ENCODE data around the gene BBC3. TPM values are rescaled to one million over a fixed set of nuclear protein-coding genes. Genes with fewer than 3 reads are reported as not detected.
A peak's percentile ranks its signal among the peaks of the same experiment; 100 is the strongest.

The BBC3 gene
- total RNA-seq, 4 donors from 2014 or later, result 4.1 to 10.0 (median 5.5) TPM

GRCh38 chr19:47228168-47228936, 2.6 kb downstream of the BBC3 start:
- TF ChIP-seq POLR2A (IDR thresholded peaks at IDR 0.05), result no peak
- TF ChIP-seq CTCF (IDR thresholded peaks at IDR 0.05), result no peak
- H3K36me3 ChIP-seq, result no peaks in the 10 kb centered on the region
- DNase-seq, result peak; percentile 70 to 79 (median 72)
- no peaks in the 10 kb centered on the region for H3K27me3 ChIP-seq
- no peaks in the 10 kb centered on the region for H3K9me3 ChIP-seq
- H3K27ac ChIP-seq, result peak overlapping the region; percentile 97 to 100 (median 99)
- H3K4me3 ChIP-seq, result peak overlapping the region; percentile 47 to 96 (median 80)
- peaks cover 4 to 55% (median 32%) of the 10 kb centered on the region in 4 donors for H3K4me1 ChIP-seq

DNA sequence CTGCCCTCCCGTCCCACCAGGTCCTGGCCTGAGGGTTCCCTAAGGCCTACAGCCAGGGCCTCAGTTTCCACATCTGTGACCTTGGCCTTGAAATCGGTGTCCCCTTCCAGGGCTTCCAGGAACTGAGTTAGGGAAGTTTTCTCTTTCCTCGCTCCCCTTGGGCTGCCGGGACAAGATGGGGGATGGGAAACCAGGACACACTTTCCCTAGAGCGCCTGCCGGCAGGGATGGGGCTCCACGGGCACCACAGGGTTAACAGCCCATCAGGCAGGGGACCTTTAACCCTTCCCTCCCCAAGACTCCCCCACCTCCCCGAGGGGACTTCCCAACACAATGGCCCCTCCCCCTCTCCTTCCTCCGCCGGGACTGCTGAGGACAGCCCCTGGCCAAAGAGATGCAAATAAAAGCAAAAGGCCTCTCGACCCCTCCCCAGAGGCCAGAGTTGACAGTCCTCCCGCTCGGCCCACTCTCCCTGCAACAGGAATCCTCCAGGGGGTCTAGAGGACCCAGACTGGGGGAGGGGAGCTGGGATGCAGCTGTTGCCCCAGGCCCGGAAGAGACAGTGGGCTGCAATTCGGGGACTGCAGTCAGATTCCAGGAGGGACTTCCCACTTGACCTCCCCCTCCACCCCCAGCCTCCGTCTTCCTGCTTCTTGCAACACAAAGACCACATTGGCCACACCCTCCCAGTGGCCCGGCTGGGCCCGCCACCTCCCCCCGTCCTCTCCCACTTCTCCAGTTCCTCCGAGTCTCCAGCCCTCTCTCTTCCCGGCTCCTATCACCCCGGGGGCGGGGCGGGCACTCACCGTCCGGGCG, 3.4 kb downstream of the BBC3 start:
- Histone ChIP-seq H3K36me3 (no peaks in the 10 kb centered on the region), H3K27me3 (no peaks in the 10 kb centered on the region), H3K4me3 (peak overlapping the region; percentile 47 to 96 (median 80)), H3K9me3 (no peaks in the 10 kb centered on the region), H3K4me1 (peaks cover 4 to 55% (median 32%) of the 10 kb centered on the region in 4 donors), H3K27ac (peak overlapping the region; percentile 97 to 100 (median 99))
- peak in 1 of 2 donors; percentile 34 for TF ChIP-seq POLR2A (IDR thresholded peaks at IDR 0.05)
- no peak for TF ChIP-seq CTCF (IDR thresholded peaks at IDR 0.05)
- peak; percentile 77 to 90 (median 77) for DNase-seq

- H3K4me1 ChIP-seq, result peaks cover 4 to 46% (median 27%) of the 10 kb centered on the region in 4 donors
- peak; percentile 84 to 94 (median 91) for DNase-seq
- TF ChIP-seq CTCF (IDR thresholded peaks at IDR 0.05), result peak in 2 of 6 experiments; percentile 8 to 12
- TF ChIP-seq POLR2A (IDR thresholded peaks at IDR 0.05), result peak; percentile 63 to 81
- H3K27ac ChIP-seq, result peak overlapping the region; percentile 97 to 100 (median 99)
- H3K4me3 ChIP-seq, result peak overlapping the region; percentile 47 to 96 (median 80)
- no peaks in the 10 kb centered on the region for H3K9me3 ChIP-seq
- peaks cover 0 to 7% (median 0%) of the 10 kb centered on the region in 3 donors for H3K36me3 ChIP-seq
- no peaks in the 10 kb centered on the region for H3K27me3 ChIP-seq
Observed at GRCh38 chr19:47226426-47227351, 4.3 kb downstream of the BBC3 start.

GRCh38 chr19:47225746-47226425, 5.1 kb downstream of the BBC3 start:
- DNase-seq, result peak; percentile 87 to 94 (median 93)
- no peaks in the 10 kb centered on the region for H3K27me3 ChIP-seq
- H3K27ac ChIP-seq, result peak overlapping the region; percentile 97 to 100 (median 99)
- TF ChIP-seq CTCF (IDR thresholded peaks at IDR 0.05), result peak; percentile 38 to 71 (median 62)
- peak; percentile 100 for TF ChIP-seq POLR2A (IDR thresholded peaks at IDR 0.05)
- peak overlapping the region; percentile 47 to 96 (median 80) for H3K4me3 ChIP-seq
- H3K9me3 ChIP-seq, result no peaks in the 10 kb centered on the region
- peaks cover 4 to 42% (median 25%) of the 10 kb centered on the region in 4 donors for H3K4me1 ChIP-seq
- peaks cover 0 to 15% (median 0%) of the 10 kb centered on the region in 3 donors for H3K36me3 ChIP-seq

Data from Peyer's patch (tissue), 4 donors.